Measurements from ENCODE around the gene ENO2. TPM values are rescaled to one million over a fixed set of nuclear protein-coding genes. Genes with fewer than 3 reads are reported as not detected.

Gene ENO2
- total RNA-seq, 2 donors from 2014 or later = 104 to 139 TPM

DNA sequence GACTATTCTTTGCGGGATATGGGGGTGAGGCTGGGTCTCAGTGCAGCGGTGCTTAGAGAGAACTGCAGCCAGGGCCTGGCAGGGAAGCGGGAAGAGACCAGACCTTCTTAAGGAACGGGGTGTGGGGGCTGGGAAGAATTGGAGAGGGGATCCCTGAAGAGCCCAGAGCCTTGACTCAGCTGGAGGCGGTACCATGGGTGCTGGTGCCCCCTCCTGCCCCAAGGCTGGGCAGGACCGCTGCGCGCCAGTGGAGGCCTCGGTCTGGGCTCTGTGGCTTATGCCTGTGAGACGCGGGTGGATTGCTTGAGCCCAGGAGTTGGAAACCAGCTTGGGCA is 27.9 kb downstream of the ENO2 start:
- H3K4me3 ChIP-seq (ENCODE audit: low read length) = no peak overlapping the region
- Mint-ChIP-seq H3K27me3 (ENCODE audit: insufficient read depth) (no peaks in the 10 kb centered on the region), H3K36me3 (ENCODE audit: low read depth) (peaks cover 42% of the 10 kb centered on the region), H3K9me3 (no peaks in the 10 kb centered on the region), H3K4me1 (peaks cover 47% of the 10 kb centered on the region), H3K27ac (peak overlapping the region; percentile 100), H3K4me3 (no peak overlapping the region)
- TF ChIP-seq CTCF (conservative IDR thresholded peaks at IDR 0.05) = no peak
- H3K9ac ChIP-seq (ENCODE audit: extremely low read depth, low read length, poor library complexity, severe bottlenecking) = no peak overlapping the region
- H3K9me3 ChIP-seq (ENCODE audit: control insufficient read depth, low read length) = no peaks in the 10 kb centered on the region
- H3K36me3 ChIP-seq (ENCODE audit: control insufficient read depth, insufficient read depth, low read length) = peaks cover 40% of the 10 kb centered on the region
- H3K27me3 ChIP-seq (ENCODE audit: control insufficient read depth, insufficient read depth, low read length, poor library complexity, severe bottlenecking) = no peaks in the 10 kb centered on the region
- DNase-seq = no peak
- H3K4me1 ChIP-seq (ENCODE audit: control insufficient read depth, insufficient read depth, low read length) = peaks cover 11% of the 10 kb centered on the region
- H3K27ac ChIP-seq (ENCODE audit: low read depth, low read length) = peak overlapping the region; percentile 100
- 93 to 94% methylated on average over 8 to 11 of the region's 11 CpGs for WGBS, 2 experiments (ENCODE audit: insufficient coverage in 1 of 2, insufficient read length in 1 of 2)

DNA sequence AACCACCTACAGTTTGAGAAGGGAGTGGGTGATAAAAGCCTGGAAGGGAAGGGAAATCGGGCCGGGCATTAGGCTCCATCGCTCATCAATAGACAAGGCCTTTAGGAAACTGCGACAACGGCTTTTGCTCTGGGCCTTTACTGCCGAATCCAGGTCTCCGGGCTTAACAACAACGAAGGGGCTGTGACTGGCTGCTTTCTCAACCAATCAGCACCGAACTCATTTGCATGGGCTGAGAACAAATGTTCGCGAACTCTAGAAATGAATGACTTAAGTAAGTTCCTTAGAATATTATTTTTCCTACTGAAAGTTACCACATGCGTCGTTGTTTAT is 29.0 kb downstream of the ENO2 start:
- Mint-ChIP-seq H3K27ac (peak overlapping the region; percentile 100), H3K36me3 (ENCODE audit: low read depth) (peaks cover 38% of the 10 kb centered on the region), H3K4me1 (peaks cover 43% of the 10 kb centered on the region), H3K9me3 (no peaks in the 10 kb centered on the region), H3K4me3 (peak overlapping the region; percentile 84), H3K27me3 (ENCODE audit: insufficient read depth) (no peaks in the 10 kb centered on the region)
- peak overlapping the region; percentile 89 for H3K4me3 ChIP-seq (ENCODE audit: low read length)
- peaks cover 37% of the 10 kb centered on the region for H3K36me3 ChIP-seq (ENCODE audit: control insufficient read depth, insufficient read depth, low read length)
- H3K27me3 ChIP-seq (ENCODE audit: control insufficient read depth, insufficient read depth, low read length, poor library complexity, severe bottlenecking) = no peaks in the 10 kb centered on the region
- peak overlapping the region; percentile 89 for H3K9ac ChIP-seq (ENCODE audit: extremely low read depth, low read length, poor library complexity, severe bottlenecking)
- no peak for TF ChIP-seq CTCF (conservative IDR thresholded peaks at IDR 0.05)
- H3K9me3 ChIP-seq (ENCODE audit: control insufficient read depth, low read length) = no peaks in the 10 kb centered on the region
- H3K4me1 ChIP-seq (ENCODE audit: control insufficient read depth, insufficient read depth, low read length) = peaks cover 7% of the 10 kb centered on the region
- peak overlapping the region; percentile 100 for H3K27ac ChIP-seq (ENCODE audit: low read depth, low read length)
- peak; percentile 96 for DNase-seq
- WGBS, 2 experiments (ENCODE audit: insufficient coverage in 1 of 2, insufficient read length in 1 of 2) = 3% methylated on average over 5 to 13 of the region's 13 CpGs

DNA sequence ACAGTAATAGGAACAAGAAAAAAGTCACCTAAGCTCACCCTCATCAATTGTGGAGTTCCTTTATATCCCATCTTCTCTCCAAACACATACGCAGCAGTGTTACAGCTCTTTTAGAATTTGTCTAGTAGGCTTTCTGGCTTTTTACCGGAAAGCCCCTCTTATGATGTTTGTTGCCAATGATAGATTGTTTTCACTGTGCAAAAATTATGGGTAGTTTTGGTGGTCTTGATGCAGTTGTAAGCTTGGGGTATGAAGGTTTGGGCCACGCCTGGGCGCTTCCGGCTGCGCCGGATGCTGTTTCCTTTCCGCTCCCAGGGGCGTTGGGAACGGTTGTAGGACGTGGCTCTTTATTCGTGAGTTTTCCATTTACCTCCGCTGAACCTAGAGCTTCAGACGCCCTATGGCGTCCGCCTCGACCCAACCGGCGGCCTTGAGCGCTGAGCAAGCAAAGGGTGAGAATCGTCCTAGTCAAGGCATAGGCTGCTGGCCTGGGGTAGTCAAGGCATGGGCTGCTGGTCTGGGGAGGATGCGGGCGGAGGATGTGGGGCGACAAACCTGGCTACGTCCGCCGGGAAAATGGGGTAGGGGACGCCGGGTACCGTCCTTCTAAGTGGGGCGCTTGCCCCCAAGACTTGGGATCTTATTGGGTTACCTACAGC is 29.5 kb downstream of the ENO2 start, which contains the start of the genes C12orf57 and RNU7-1:
C12orf57 (plus strand) TSS at position 301 of the 659 bp plus-strand sequence; CDS start at position 401, 100 bp downstream.
RNU7-1 (plus strand) TSS at position 95 of the 659 bp plus-strand sequence.
- H3K36me3 Mint-ChIP-seq (ENCODE audit: low read depth) = peaks cover 34% of the 10 kb centered on the region
- peaks cover 32% of the 10 kb centered on the region for H3K36me3 ChIP-seq (ENCODE audit: control insufficient read depth, insufficient read depth, low read length)
- no peaks in the 10 kb centered on the region for H3K9me3 ChIP-seq (ENCODE audit: control insufficient read depth, low read length)
- peak within 1 kb of the TSS; percentile 100 for H3K27ac ChIP-seq (ENCODE audit: low read depth, low read length)
- no peaks in the 10 kb centered on the region for H3K27me3 Mint-ChIP-seq (ENCODE audit: insufficient read depth)
- H3K4me1 Mint-ChIP-seq = peaks cover 40% of the 10 kb centered on the region
- peaks cover 7% of the 10 kb centered on the region for H3K4me1 ChIP-seq (ENCODE audit: control insufficient read depth, insufficient read depth, low read length)
- TF ChIP-seq CTCF (conservative IDR thresholded peaks at IDR 0.05) = no peak
- H3K9me3 Mint-ChIP-seq = no peaks in the 10 kb centered on the region
- 2 to 3% methylated on average over 15 to 31 of the region's 31 CpGs for WGBS, 2 experiments (ENCODE audit: insufficient coverage in 1 of 2, insufficient read length in 1 of 2)
- H3K4me3 ChIP-seq (ENCODE audit: low read length) = peak within 1 kb of the TSS; percentile 89
- no peaks in the 10 kb centered on the region for H3K27me3 ChIP-seq (ENCODE audit: control insufficient read depth, insufficient read depth, low read length, poor library complexity, severe bottlenecking)
- DNase-seq = peak; percentile 98
- peak within 1 kb of the TSS; percentile 84 for H3K4me3 Mint-ChIP-seq
- peak within 1 kb of the TSS; percentile 89 for H3K9ac ChIP-seq (ENCODE audit: extremely low read depth, low read length, poor library complexity, severe bottlenecking)
- peak within 1 kb of the TSS; percentile 100 for H3K27ac Mint-ChIP-seq

All from endodermal cell (in vitro differentiated cells).